K562 (cell line): Measurements from ENCODE around the gene NELL1. TPM values are rescaled to one million over a fixed set of nuclear protein-coding genes. Genes with fewer than 3 reads are reported as not detected.

Experiments used
- ATAC-seq: fragments of 200-7000 bp; cut with Tn5 transposase; 3 replicates; pipeline ENCODE4 v1.9.1; 2020; ENCODE audit warnings: moderate library complexity
- BruUV-seq: library from RNA; stranded (reverse); fragments of 400-500 nt; replicated peaks from 2 replicates; lab custom pipeline; 2021; lab: Mats Ljungman, UMichigan
- CTCF ChIA-PET: fragments of 300-600 bp; formaldehyde crosslinking; extraction: SDS; loops from one replicate; lab custom pipeline; 2021; ENCODE audit warnings: low intra/inter-chr PET ratio; lab: Yijun Ruan, JAX
- POLR2A ChIA-PET: fragments of 300-600, 350-650 bp; sonication (Branson Sonifier 250); formaldehyde crosslinking; extraction: SDS; loops from one replicate; lab custom pipeline; 2021; ENCODE audit warnings: antibody characterized with exemption, inconsistent platforms; lab: Yijun Ruan, JAX
- DNase-seq, 4 experiments: peaks; one replicate each; pipeline versions ENCODE4 v3.0.0 to v3.0.0-alpha.2; 2011 to 2018; ENCODE audit warnings: low spot score in 3 of 4, mixed read lengths in 3 of 4; ENCODE audit errors: extremely low read depth in 1 of 4
- FAIRE-seq: peaks from 2 replicates; lab custom pipeline; 2011; peaks lifted over from hg19 to GRCh38; lab: Jason Lieb, UNC
- H2AFZ ChIP-seq: 2 replicates; pipeline ENCODE4 v1.6.0; 2011; ENCODE audit warnings: low read depth, low read length, control low read depth, inconsistent platforms
- H3K27ac ChIP-seq: fragments of 200-600 bp; 3 replicates; pipeline ENCODE4 v1.8.0; 2011; ENCODE audit warnings: low read depth, mild to moderate bottlenecking, control low read depth, inconsistent platforms, low read length, moderate library complexity, mixed read lengths; ENCODE audit errors: extremely low read depth
- H3K27me3 ChIP-seq, 2 experiments: fragments of 300-600 bp in 1 of 2; 2 replicates in 1 of 2; 3 replicates in 1 of 2; pipeline versions ENCODE4 v1.6.0 to v1.8.0; 2011; ENCODE audit warnings: inconsistent platforms in 2 of 2, low read length in 2 of 2, mild to moderate bottlenecking in 1 of 2, mixed read lengths in 1 of 2, moderate library complexity in 1 of 2; ENCODE audit not compliant: control insufficient read depth in 2 of 2, insufficient read depth in 2 of 2
- H3K36me3 ChIP-seq: fragments of 300-600 bp; 3 replicates; pipeline ENCODE4 v1.8.0; 2011; ENCODE audit warnings: mild to moderate bottlenecking, low read length, inconsistent platforms; ENCODE audit not compliant: control insufficient read depth, insufficient read depth
- H3K4me1 ChIP-seq, 2 experiments: fragments of 200-600 bp in 1 of 2; replicated peaks in 1 of 2; 2 replicates in 1 of 2; 3 replicates in 1 of 2; pipeline versions ENCODE4 v1.5.1 to v1.8.0; 2011; ENCODE audit warnings: inconsistent platforms in 2 of 2, low read length in 2 of 2, mild to moderate bottlenecking in 1 of 2, mixed read lengths in 1 of 2, moderate library complexity in 1 of 2; ENCODE audit not compliant: control insufficient read depth in 2 of 2, insufficient read depth in 2 of 2
- H3K4me2 ChIP-seq: 2 replicates; pipeline ENCODE4 v1.6.1; 2011; ENCODE audit warnings: low read length, control low read depth, inconsistent platforms, mixed read lengths; ENCODE audit not compliant: insufficient read depth
- H3K4me3 ChIP-seq: fragments of 200-600 bp; sonication (generic), shearing (Covaris generic); 2 replicates; pipeline ENCODE4 v1.5.1; 2016; ENCODE audit warnings: control low read depth, inconsistent platforms
- H3K79me2 ChIP-seq: fragments of 200-600 bp; 3 replicates; pipeline ENCODE4 v1.8.0; 2011; ENCODE audit warnings: low read length, inconsistent platforms; ENCODE audit not compliant: control insufficient read depth, insufficient read depth
- H3K9ac ChIP-seq, 2 experiments: 2 replicates each; pipeline versions ENCODE4 v1.6.0 to v1.6.1; 2011; ENCODE audit warnings: low read depth in 2 of 2, low read length in 2 of 2, control low read depth in 1 of 2, inconsistent platforms in 1 of 2, mild to moderate bottlenecking in 1 of 2, mixed read lengths in 1 of 2; ENCODE audit not compliant: insufficient read depth in 1 of 2
- H3K9me1 ChIP-seq: one replicate; pipeline ENCODE4 v1.6.0; 2011; ENCODE audit warnings: inconsistent platforms, mild to moderate bottlenecking, low read length, moderate library complexity; ENCODE audit not compliant: control insufficient read depth, insufficient read depth
- H3K9me3 ChIP-seq: replicated peaks from 2 replicates; pipeline ENCODE4 v1.5.1; 2011; ENCODE audit warnings: low read depth, low read length, inconsistent platforms; ENCODE audit not compliant: control insufficient read depth, insufficient read depth
- H4K20me1 ChIP-seq: replicated peaks from 2 replicates; pipeline ENCODE4 v1.6.1; 2011; ENCODE audit warnings: low read length, inconsistent platforms, mixed read lengths; ENCODE audit not compliant: control insufficient read depth, insufficient read depth
- CREB3L1 ChIP-seq: fragments of 450-650 bp; IDR thresholded peaks from 2 replicates; pipeline ENCODE4 v1.6.1; 2014; ENCODE audit warnings: low read depth, mild to moderate bottlenecking, moderate library complexity, borderline replicate concordance
- ETS2 ChIP-seq: IDR thresholded peaks from 2 replicates; pipeline ENCODE4 v1.6.1; 2016; ENCODE audit warnings: borderline replicate concordance, missing genetic modification characterization, mild to moderate bottlenecking, moderate library complexity, missing compliant biosample characterization; ENCODE audit not compliant: poor library complexity, severe bottlenecking
- RBM34 ChIP-seq: fragments of 200-400 bp; formaldehyde crosslinking; IDR thresholded peaks from 2 replicates; pipeline ENCODE4 v1.6.1; 2018; ENCODE audit warnings: low read length, borderline replicate concordance; ENCODE audit not compliant: insufficient read depth
- WGBS: fragments of 100-300 bp; shearing (Covaris generic); methylation state at CpG from one replicate; pipeline ENCODE4 v1.1.6; 2016; ENCODE audit warnings: low coverage, mixed read lengths; ENCODE audit not compliant: insufficient coverage; ENCODE audit errors: missing lambda C conversion rate; 5-methylcytosine and 5-hydroxymethylcytosine counted together
- in situ Hi-C: fragments of 300-500 bp; cut with MboI; formaldehyde crosslinking; loops from 4 replicates; pipeline ENCODE4 v1.15.0; 2018; ENCODE audit warnings: inconsistent platforms, mixed read lengths
- intact Hi-C: fragments of 100-400 bp; cut with micrococcal nuclease; formaldehyde crosslinking; loops from 2 replicates; pipeline ENCODE4 v1.14.2; 2022
- polyA plus RNA-seq, 8 experiments: library from polyadenylated mRNA; depleted of rRNA in 4 of 8; stranded (reverse) in 5 of 8; unstranded in 3 of 8; fragments of >200 nt; fragmentation: Nextera tagmentation in 2 of 8; fragmentation: Illumina TruSeq in 1 of 8; extraction: Ambion mirVana in 2 of 8; extraction: Trizol in 1 of 8; gene quantifications; 2 replicates each; pipeline versions ENCODE4 v1.2.1 to v1.2.3, GENCODE V29; 2011 to 2014; ENCODE audit warnings: inconsistent platforms in 1 of 8, missing spikeins in 1 of 8
- total RNA-seq, 7 experiments: library from RNA; depleted of rRNA in 6 of 7; stranded (reverse); fragments of >200 nt in 6 of 7; fragmentation: Illumina TruSeq in 2 of 7; extraction: Trizol in 2 of 7; gene quantifications; 2 replicates each; pipeline versions ENCODE4 v1.2.1 to v1.2.3, GENCODE V29; 2011 to 2021; ENCODE audit warnings: low replicate concordance in 1 of 7

Gene NELL1
- total and polyA plus RNA-seq, 9 of the 15 experiments (the other 6 are each of a cell fraction or from before 2014, with no cell fraction given), result not detected

- TF ChIP-seq CREB3L1, result no peak
Measured at GRCh38 chr11:21190181-21190580, 520.8 kb downstream of the NELL1 start (continued).

GRCh38 chr11:21195995-21196394, 526.6 kb downstream of the NELL1 start:
- ChIA-PET POLR2A (no interaction called here), CTCF (no interaction called here)
- intact Hi-C loops (no loop called here), in situ Hi-C loops (no loop called here)
- H3K4me2 ChIP-seq, result no peak overlapping the region
- WGBS, result 2% methylated on average over 2 of the region's 2 CpGs
- FAIRE-seq, result no peak
- no peaks in the 10 kb centered on the region for H3K36me3 ChIP-seq
- H2AFZ ChIP-seq, result no peak overlapping the region
- no peaks in the 10 kb centered on the region for H3K9me1 ChIP-seq
- H3K9me3 ChIP-seq, result no peaks in the 10 kb centered on the region; the same call in 1 of the 2 replicates
- H3K4me3 ChIP-seq, result no peak overlapping the region
- no peaks in the 10 kb centered on the region for H3K27me3 ChIP-seq
- H3K9ac ChIP-seq, result no peak overlapping the region
- H3K4me1 ChIP-seq, result no peaks in the 10 kb centered on the region
- no peak for ATAC-seq
- DNase-seq, result no peak
- TF ChIP-seq ETS2 (no peak), RBM34 (no peak)
- H4K20me1 ChIP-seq, result no peaks in the 10 kb centered on the region
- H3K27ac ChIP-seq, result no peak overlapping the region
- H3K79me2 ChIP-seq, result no peaks in the 10 kb centered on the region
- no TSS peak for BruUV-seq
